ENCODE results near the gene ACER1.

The ACER1 gene

DNA sequence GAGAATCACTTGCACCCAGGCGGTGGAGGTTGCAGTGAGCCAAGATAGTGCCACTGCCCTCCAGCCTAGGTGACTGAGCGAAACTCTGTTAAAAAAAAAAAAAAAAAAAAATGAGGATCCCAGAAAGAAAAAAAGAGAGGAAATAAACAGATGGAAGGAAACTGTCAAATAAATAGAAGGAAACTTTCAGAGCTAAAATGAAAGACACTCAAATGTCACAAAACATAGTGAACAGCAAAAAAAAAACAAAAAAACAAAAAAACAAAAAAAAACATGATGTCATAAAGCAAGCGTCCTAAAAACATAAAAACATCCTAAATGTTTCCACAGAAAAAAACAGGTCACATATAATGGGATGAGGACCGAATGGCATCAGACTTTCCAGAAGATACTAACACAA lies 68.6 kb downstream of the ACER1 start:
- DNase-seq, result no peak

DNA sequence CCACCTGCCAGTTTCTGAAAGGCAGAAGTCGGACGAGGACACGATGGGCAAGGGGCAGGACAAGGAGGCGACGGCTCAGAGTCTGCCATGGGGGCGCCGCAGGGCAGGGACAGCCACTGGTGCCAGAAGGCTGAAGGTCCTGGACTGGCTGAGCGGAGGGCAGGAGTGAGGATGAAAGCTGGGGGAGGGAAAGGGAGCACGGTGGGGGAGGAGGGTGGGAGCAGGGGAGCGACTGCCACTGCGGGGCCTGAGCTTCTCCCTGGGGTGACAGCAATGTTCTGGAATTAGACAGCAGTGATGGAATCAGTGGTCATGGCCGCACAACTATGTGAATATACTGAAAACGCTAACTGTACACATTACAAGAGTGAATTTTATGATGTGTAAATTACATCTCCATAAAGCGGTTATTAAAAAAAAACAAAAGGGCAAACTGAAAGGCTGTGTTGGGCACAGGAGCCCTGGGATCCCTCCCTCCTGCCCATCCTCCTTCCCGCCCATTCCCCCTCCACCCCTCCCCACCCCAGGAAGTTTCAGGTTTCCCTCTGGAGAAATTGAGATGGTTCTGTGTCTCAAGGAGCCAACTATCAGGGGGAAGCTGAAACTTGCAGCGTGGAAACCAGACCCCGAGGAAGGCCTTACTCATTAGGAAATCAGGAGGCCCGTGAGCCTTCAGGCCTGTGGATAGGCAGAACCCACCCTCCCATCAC lies 69.5 kb downstream of the ACER1 start:
- DNase-seq, result no peak

DNA sequence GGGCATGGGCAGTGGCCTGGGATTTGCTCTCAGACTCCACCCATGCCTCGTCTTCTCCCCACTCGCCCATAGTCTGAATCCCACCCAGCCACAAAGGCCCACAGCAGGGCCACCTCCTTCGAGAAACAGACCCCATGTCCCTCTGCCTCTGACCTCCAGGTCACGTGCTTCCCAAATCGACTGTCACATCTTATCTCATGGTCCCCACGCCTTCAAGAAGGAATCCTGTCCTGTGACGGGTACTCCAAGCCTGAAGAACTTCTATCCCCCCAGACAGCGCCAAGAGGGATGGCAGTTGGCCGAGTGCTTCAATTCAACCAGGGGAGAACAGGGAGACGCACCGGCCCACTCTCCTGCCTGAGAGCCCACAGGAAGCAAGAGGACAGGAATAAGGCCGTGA lies 70.1 kb downstream of the ACER1 start:
- no peak for DNase-seq

DNA sequence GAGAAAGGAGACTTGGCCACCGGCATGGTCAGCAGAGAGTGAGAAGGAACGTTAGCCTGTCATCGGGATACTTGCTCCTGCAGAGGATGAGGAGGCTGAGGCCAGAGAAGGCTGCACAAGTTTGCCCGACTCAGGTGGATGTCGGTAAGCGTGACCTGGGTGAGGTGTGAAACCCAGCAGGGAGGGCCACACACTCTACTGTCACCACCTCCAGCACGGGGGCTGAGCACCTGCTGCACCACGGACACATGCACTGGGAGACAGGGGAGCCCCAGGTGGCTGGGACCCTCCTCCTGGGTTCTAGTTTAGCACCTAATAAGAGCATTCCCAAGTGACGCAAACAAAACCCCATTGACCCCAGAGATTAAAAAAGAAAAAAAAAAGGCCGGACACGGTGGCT lies 70.9 kb downstream of the ACER1 start:
- DNase-seq, result no peak

DNA sequence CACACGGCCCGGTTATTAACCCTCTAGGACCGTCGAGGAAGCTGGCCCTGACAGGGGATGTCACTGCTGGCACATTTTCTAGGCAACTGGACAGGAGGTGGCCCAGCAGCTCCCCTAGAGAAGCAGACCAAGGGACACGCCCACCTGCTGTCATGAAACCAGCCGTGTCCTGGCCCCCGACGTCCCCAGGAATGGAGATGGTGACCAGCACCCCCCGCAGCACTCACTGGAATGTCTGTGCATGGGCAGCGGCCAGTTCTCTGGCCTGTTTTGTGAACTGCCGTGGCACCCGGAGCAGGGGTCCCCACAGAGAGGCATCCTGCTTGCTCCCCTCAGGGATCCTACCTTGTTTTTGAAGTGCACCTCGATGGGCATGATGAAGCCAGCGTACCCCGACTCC lies 71.5 kb downstream of the ACER1 start:
- no peak for DNase-seq

DNA sequence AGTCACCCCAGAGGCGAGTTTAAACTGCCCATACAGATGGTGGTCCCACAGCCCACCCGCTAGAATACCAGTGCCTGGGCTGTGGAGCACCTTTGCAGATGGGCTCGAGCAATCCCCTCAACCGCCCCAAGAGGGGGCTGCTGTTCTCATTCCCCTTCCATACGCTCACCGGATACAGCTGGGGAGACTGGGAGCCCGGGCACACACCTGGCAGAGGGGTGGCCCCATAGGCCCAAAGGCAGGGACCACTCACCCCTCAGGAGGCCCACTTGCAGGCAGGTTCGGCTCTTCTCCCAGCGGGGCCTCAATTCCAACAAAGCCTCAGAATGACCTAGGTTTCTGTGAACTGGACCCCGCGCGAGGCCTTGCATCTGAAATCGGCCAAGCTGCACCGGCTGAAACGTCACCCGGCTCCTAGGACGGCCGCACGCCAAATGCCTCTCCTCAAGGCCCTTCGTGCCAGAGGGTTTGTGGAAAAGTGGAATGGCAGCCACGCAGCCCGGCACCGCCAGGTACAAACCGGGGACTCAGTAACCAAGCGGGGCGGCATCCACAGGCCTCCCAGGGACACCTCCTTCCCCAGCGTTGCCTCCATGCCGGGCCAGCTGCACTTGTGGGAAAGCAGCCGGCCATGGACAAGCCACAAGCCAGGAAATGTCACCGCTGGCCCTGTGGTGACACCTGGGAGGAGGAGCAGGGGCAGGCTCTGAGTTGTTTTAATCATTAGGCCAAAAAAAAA lies 72.3 kb downstream of the ACER1 start:
- peak; percentile 26 to 44 for DNase-seq

DNA sequence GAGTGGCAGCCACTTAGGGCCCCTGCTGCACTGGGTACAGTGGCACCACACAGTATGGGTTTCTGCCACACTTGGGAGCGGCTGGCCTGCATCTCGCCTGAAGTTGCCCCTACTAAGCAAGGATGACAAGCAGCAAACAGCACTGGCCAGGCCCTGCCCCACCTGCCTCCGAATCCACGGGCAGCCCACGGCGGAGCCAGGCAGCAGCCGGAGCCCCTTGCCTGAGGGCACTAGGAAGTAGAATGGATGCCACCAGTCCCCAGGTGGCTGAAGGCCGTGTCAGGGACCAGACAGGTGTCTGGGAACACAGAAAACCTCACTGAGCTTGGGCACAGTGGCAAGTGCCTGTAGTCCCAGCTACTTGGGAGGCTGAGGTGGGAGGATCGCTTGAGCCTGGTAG lies 73.0 kb downstream of the ACER1 start:
- no peak for DNase-seq

DNA sequence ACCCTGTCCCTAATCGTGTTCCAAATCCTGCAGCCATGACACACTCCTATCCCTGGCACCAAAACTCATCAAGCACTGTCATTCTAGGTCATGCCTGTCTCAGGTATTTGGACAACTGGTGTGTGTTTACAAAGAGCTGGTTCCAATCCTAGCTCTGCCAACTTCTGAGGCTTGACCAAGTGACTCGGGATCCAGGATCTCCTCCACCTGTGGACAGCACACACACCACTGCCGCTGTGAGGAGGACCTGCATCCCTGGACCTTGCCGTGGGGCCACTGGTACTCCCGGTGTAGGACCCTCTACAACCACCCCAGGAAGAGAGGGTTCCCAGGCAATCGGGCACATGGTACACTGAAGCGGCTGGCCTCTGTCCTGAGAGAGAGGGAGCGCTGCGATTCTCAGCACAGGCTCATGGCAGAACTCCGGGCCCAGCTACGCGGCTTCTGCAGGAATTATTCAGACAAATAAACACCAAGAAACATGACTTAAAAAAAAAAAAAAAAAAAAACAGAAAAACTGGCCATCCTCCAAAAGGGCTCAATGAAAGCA lies 74.0 kb downstream of the ACER1 start:
- DNase-seq, result no peak

DNA sequence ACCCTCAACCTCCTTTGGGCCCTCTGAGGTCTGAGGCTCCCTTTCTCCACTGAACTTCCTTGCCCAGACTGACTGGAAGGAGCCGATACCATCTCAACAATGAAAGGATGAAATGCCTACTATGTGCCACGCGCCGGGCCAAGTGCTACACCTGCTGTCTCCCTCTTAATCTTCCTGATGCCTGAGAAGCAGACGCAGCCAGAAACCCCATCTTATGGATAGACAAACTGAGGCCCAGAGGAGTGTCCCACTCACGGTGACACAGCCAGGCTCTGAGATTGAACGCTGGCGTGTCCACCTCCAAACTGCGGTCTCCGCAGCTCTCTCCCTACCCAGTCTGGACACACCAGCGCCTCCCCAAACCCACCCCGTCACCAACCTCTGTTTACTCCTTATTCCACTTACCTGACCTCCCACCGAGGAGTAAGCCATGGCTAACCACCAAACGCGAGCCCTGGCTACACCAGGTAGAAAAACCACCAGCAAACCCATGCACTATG lies 74.5 kb downstream of the ACER1 start:
- DNase-seq, result no peak
